Hepatic stellate cell (primary cell): ENCODE measurements around the gene ZNF891.

ENCODE experiments used
- DNase-seq: peaks from one replicate; pipeline ENCODE4 v3.0.0; 2011; ENCODE audit warnings: low spot score

The ZNF891 gene

GRCh38 chr12:133061954-133062353 lies 68.1 kb downstream of the ZNF891 start:
- no peak for DNase-seq

- no peak for DNase-seq
Measured at GRCh38 chr12:133058203-133059113, 71.6 kb downstream of the ZNF891 start.

GRCh38 chr12:133057446-133057845 lies 72.6 kb downstream of the ZNF891 start:
- no peak for DNase-seq
